Hepatocyte (in vitro differentiated cells): ENCODE data around the gene BCKDHB. TPM values are rescaled to one million over a fixed set of nuclear protein-coding genes. Genes with fewer than 3 reads are reported as not detected.
A peak's percentile ranks its signal among the peaks of the same experiment; 100 is the strongest.

Experiments
- DNase-seq: peaks from one replicate; pipeline ENCODE4 v3.0.0-alpha.2; 2016; ENCODE audit warnings: low spot score
- H2AFZ ChIP-seq: fragments of 200-600 bp; sonication (generic); 2 replicates; pipeline ENCODE4 v1.6.0; 2016; ENCODE audit warnings: antibody characterized with exemption, mild to moderate bottlenecking
- H3K27ac ChIP-seq: fragments of 200-600 bp; sonication (generic); 2 replicates; pipeline ENCODE4 v1.5.1; 2016; ENCODE audit warnings: mild to moderate bottlenecking
- H3K27me3 ChIP-seq: fragments of 200-600 bp; sonication (generic); 2 replicates; pipeline ENCODE4 v1.6.1; 2016
- H3K36me3 ChIP-seq: fragments of 200-600 bp; sonication (generic); replicated peaks from 2 replicates; pipeline ENCODE4 v1.5.1; 2016; ENCODE audit warnings: low read depth; ENCODE audit not compliant: insufficient read depth
- H3K4me1 ChIP-seq: fragments of 200-600 bp; sonication (generic); 2 replicates; pipeline ENCODE4 v1.5.1; 2016; ENCODE audit warnings: mild to moderate bottlenecking, moderate library complexity; ENCODE audit not compliant: insufficient read depth
- H3K4me2 ChIP-seq: fragments of 200-600 bp; sonication (generic); 2 replicates; pipeline ENCODE4 v1.6.0; 2016
- H3K4me3 ChIP-seq: fragments of 200-600 bp; sonication (generic); 2 replicates; pipeline ENCODE4 v1.5.1; 2016; ENCODE audit warnings: mild to moderate bottlenecking
- H3K79me2 ChIP-seq: fragments of 200-600 bp; sonication (generic); 2 replicates; pipeline ENCODE4 v1.6.0; 2017; ENCODE audit warnings: mild to moderate bottlenecking
- H3K9me2 ChIP-seq: fragments of 200-600 bp; sonication (generic); replicated peaks from 2 replicates; pipeline ENCODE4 v1.6.0; 2017; ENCODE audit warnings: mild to moderate bottlenecking; ENCODE audit not compliant: insufficient read depth
- H3K9me3 ChIP-seq: fragments of 200-600 bp; sonication (generic); 2 replicates; pipeline ENCODE4 v1.5.1; 2016; ENCODE audit warnings: low read depth, mild to moderate bottlenecking
- H4K20me1 ChIP-seq: fragments of 200-600 bp; sonication (generic); 2 replicates; pipeline ENCODE4 v1.6.0; 2016; ENCODE audit warnings: mild to moderate bottlenecking; ENCODE audit not compliant: insufficient read depth, poor library complexity, severe bottlenecking
- CTCF ChIP-seq: fragments of 200-600 bp; sonication (generic); IDR thresholded peaks from 2 replicates; pipeline ENCODE4 v1.5.1; 2016; ENCODE audit warnings: antibody characterized with exemption, mild to moderate bottlenecking; ENCODE audit not compliant: poor library complexity
- EZH2 ChIP-seq: fragments of 200-600 bp; sonication (generic); IDR thresholded peaks from 2 replicates; pipeline ENCODE4 v1.6.1; 2016; ENCODE audit warnings: antibody characterized with exemption, mild to moderate bottlenecking, borderline replicate concordance
- EZH2phosphoT487 ChIP-seq: fragments of 200-600 bp; sonication (generic); IDR thresholded peaks from one replicate; pipeline ENCODE4 v1.6.1; 2018; ENCODE audit warnings: antibody characterized with exemption, mild to moderate bottlenecking, low read depth, moderate library complexity; ENCODE audit not compliant: unreplicated experiment, severe bottlenecking
- WGBS: methylation state at CpG from one replicate; pipeline ENCODE4 v1.1.6; 2016; ENCODE audit warnings: low lambda C conversion rate; ENCODE audit errors: missing lambda C conversion rate; 5-methylcytosine and 5-hydroxymethylcytosine counted together
- polyA plus RNA-seq: library from polyadenylated mRNA; unstranded; fragments of >200 nt; fragmentation: Nextera tagmentation; extraction: Ambion mirVana; gene quantifications from 2 replicates; pipeline ENCODE4 v1.2.1, GENCODE V29; 2016
- total RNA-seq: library from RNA; depleted of rRNA; stranded (reverse); fragments of >200 nt; gene quantifications from 2 replicates; pipeline ENCODE4 v1.2.3, GENCODE V29; 2014

BCKDHB gene
- total and polyA plus RNA-seq, 2 experiments from 2014 or later = 28.7 to 32.0 TPM

GRCh38 chr6:80134065-80134464 is 27.6 kb downstream of the BCKDHB start:
- TF ChIP-seq EZH2 (no peak), CTCF (no peak), EZH2phosphoT487 (no peak)
- Histone ChIP-seq H3K9me3 (no peaks in the 10 kb centered on the region), H3K27me3 (no peaks in the 10 kb centered on the region), H3K36me3 (peaks cover 4% of the 10 kb centered on the region), H3K9me2 (no peaks in the 10 kb centered on the region), H3K4me2 (no peak overlapping the region), H4K20me1 (no peaks in the 10 kb centered on the region), H3K4me3 (no peak overlapping the region), H3K79me2 (no peaks in the 10 kb centered on the region), H2AFZ (no peak overlapping the region), H3K27ac (no peak overlapping the region), H3K4me1 (no peaks in the 10 kb centered on the region)
- DNase-seq = no peak
- WGBS = 97% methylated on average over 1 of the region's 1 CpG

GRCh38 chr6:80142586-80142985 is 36.1 kb downstream of the BCKDHB start:
- no peaks in the 10 kb centered on the region for H3K36me3 ChIP-seq
- 82% methylated on average over 1 of the region's 1 CpG for WGBS
- no peaks in the 10 kb centered on the region for H4K20me1 ChIP-seq
- H3K27me3 ChIP-seq = no peaks in the 10 kb centered on the region
- H3K4me1 ChIP-seq = no peaks in the 10 kb centered on the region
- H2AFZ ChIP-seq = no peak overlapping the region
- DNase-seq = no peak
- no peaks in the 10 kb centered on the region for H3K79me2 ChIP-seq
- no peak overlapping the region for H3K4me2 ChIP-seq
- H3K27ac ChIP-seq = no peak overlapping the region
- no peak for TF ChIP-seq CTCF
- TF ChIP-seq EZH2 = no peak
- TF ChIP-seq EZH2phosphoT487 = no peak
- no peaks in the 10 kb centered on the region for H3K9me3 ChIP-seq
- H3K4me3 ChIP-seq = no peak overlapping the region
- H3K9me2 ChIP-seq = no peaks in the 10 kb centered on the region

- peak; percentile 46 for DNase-seq
- Histone ChIP-seq H3K4me1 (no peaks in the 10 kb centered on the region), H3K36me3 (no peaks in the 10 kb centered on the region), H3K27me3 (no peaks in the 10 kb centered on the region), H2AFZ (no peak overlapping the region), H3K79me2 (no peaks in the 10 kb centered on the region), H3K4me2 (peak overlapping the region; percentile 8), H3K27ac (no peak overlapping the region), H3K4me3 (no peak overlapping the region), H3K9me2 (no peaks in the 10 kb centered on the region), H3K9me3 (no peaks in the 10 kb centered on the region), H4K20me1 (no peaks in the 10 kb centered on the region)
- no peak for TF ChIP-seq EZH2
- no peak for TF ChIP-seq CTCF
- no peak for TF ChIP-seq EZH2phosphoT487
- WGBS = 68% methylated on average over 3 of the region's 3 CpGs
Observed at GRCh38 chr6:80143419-80143937, 37.0 kb downstream of the BCKDHB start.
